HUDEP-2 (cell line): ENCODE measurements around the gene HSPE1.
"Not testable (repeated sequence)": the region's sequence is repeated elsewhere in the genome, so short reads cannot be mapped to it uniquely, and the experiment has no call there.

Source experiments
- DNase-seq, 76 experiments: peaks; one replicate each; lab custom pipeline; 2025; ENCODE audit not compliant: unreplicated experiment in 76 of 76; lab: John Stamatoyannopoulos, UW

The HSPE1 gene

DNA sequence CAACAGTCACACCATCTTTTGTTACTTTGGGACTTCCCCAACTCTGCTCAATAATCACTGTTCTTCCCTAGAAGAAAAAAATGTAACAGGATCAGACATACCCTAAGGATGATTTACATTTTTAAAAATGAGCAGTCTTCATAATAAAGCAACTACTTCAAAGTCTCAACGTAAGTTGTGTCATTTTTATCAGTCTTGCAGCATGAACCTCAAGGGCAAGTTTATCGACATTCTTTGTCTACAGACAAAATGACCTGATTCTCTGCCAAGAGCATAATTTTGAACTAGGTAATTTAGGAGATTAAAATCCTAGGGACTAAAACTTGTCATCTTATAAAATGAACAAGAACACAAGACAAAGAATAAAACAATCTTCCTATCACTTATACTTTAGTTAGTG, 2.9 kb upstream of the HSPE1 start:
- peak in 18 of 76 experiments; percentile 10 to 61 (median 26) for DNase-seq

DNA sequence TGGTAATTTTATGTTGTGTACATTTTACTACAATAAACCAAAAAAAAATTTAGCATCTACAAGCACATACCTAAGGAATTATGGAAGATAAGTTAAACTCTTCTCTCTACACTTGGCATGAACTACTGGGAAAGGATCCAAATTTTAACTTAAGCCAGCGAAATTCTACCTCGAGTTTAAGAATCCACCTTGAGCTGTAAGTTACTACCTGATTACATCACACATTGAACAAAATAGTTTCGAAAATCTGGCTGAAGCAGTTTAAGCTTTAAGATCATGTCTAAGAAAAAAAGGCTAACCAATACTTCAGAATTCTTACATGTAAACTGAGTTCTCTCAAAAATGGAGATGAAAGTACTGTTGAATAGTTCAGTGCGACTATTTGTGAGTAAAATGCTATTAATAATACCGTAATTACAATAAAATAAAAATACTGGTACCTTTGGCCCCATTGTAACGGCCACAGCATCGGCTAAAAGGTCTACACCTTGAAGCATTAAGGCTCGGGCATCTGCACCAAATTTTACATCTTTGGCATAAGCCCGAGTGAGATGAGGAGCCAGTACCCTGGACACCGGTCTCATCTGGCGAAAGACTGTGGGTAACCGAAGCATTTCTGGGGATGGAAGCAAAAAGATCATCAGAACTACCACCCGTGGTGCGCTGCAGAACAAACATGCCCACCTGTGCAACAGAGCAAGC, 1.8 kb upstream of the HSPE1 start:
- no peak for DNase-seq

DNA sequence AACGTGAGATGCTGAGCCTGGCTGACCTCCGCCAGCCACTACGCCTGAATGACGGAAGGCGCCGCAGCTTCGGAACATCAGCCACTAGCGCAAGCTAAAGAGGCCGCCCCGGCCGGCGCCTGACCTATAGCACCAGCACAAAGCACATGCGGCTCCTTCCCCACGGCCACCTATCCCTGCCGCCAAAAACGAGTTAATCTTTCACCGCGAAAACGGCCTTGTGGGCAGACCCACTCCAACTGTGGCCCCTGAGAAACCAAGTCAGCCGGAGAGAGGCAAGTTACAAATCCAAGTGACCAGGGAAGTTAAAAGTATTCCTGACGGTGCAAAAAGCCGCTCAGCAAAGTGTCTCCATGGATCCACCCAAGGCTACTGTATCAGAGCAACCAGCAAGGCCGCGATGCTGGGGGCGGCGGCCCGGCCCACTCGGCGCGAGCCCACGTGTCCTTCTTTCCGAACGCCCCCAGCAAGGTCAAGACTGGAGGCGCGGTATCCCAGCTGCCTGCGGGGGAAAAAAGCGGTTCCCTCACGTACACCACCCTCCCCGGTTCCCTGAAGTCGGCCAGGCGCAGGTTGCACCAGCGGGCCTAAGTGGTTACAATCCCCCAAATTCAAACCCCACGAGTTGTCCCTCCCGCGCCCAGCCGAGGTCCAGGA, 1.1 kb upstream of the HSPE1 start:
- peak in 39 of 76 experiments; percentile 13 to 68 (median 31) for DNase-seq

DNA sequence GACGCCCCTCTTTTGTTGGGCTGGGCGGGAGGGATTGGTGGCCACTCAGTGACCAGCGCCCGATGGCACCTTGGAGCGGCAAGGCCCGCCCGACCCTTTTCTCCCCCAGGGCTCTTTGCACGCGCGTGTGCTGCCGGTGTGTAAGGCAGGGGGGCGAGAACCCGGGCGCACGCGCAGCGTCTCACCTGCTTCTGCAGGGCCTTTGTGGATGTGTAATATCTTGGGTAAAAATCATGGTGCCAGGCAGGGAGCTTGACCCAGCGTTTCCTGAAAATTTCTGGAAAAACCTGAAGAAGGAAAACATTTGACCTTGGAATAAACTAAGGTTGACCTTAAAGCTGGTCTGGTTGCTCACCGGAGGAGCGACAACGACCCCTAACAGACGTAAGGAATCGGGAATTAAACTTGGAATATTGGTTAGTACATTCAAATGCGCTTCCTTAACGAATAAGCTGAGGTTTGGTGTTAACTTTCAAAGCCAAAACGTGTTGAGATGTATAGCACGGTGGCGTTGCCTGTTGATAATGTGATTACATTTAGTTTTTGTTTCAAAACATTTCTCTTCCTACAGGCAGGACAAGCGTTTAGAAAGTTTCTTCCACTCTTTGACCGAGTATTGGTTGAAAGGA, 438 bp downstream of the HSPE1 start:
- DNase-seq: no peak

DNA sequence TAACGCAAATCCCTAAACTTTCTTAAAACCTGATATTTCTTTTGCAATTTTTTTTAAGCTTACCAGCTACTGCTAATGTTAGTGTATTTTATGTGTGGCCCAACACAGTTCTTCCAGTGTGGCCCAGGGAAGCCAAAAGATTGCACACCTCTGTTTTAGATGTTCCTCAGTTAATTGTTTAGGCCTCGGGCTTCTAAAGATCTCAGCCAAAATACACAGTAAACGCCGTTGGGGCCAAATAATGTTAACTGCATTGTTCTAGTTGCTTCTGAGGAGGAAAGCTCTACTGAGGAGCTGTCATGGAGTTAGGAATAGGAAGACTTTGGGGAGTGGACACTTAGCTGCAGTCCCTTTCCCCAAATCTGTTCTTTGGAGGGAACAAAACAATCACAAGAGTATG, 2.0 kb downstream of the HSPE1 start:
- no peak for DNase-seq

DNA sequence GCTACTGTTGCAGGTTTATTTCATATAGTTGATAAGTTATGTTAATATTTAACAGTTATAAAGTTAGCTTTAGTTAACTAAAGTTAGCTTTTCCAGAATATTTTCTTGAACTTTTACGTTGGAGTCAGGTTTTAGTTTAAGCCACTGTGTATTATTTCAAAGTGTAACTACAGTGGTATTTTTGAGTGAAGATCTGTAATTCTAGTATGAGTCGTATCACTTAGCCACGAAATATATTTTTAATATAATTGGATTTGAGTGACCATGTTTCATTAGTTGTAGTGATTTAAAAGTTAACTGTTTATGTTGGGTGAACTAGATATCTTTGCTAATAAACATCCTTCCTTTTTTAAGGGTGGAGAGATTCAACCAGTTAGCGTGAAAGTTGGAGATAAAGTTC, 2.5 kb downstream of the HSPE1 start:
- DNase-seq: no peak

DNA sequence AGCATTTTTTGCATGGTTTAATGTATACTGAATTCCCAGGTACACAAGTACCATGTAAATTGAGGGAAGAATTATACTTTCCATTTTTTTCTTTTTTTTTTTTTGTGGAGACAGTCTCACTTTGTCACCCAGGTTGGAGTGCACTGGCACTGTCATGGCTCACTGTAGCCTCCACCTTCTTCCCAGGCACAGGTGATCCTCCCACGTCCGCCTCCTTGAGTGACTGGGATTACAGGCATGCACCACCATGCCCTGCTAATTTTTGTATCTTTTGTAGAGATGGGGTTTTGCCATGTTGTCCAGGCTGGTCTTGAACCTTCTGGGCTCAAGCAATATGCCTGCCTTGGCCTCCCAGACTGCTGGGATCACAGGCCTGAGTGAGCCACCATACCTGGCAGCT, 3.8 kb downstream of the HSPE1 start:
- no peak for DNase-seq

DNA sequence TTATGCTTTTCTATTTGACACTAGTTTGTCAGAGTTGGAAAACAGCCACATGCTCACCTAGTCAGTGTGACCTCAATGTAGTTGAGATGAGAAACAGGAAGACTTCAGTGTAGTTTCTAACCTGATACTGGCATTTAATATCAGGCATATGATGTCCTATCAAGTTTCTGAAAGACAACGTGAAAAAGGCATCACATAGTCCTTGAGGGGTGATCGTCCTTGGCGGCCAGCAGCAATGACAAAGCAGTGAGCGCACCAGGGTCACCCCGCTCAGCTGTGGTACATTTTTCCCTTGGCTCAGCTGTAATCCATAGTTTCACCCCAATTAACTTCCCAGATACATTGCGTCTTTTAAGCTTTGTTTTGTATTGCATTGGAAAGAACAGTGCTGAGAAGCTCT, 4.3 kb downstream of the HSPE1 start:
- DNase-seq: no peak

DNA sequence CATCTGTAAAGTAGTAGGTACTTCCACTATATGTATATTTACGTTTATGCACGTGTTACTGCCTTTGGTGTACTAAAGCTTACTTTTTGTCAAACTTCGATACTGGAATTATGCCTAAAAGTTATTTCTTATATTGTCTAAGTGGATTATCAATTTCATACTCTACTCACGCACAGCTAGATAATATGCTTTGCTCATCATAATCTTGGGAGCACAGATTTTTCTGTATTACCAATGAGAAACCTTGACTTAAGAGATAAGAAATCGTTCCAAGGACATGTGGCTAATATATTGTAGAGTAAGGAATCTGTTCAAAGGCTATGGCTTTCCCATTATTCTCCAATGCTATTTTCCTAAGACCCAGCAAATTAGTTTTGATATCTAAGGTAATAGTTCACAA, 6.5 kb downstream of the HSPE1 start:
- no peak for DNase-seq

DNA sequence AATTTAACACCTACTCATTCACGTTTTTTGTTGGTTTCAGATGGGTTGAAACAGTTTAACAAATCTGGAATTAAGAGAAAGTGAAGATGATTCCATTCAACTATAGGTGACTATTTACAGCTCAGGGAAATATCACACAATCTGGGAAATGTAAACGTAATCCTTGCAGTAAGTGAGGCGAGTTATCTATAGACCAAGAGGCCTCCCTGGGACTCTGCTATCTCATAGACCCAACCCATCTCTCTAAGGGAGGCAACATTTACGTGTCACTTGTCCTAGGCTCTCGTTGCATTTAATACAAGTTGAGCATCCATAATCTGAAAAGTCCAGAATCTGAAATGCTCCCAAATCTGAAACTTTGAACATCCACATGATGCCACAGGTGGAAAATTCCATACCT, 13.7 kb downstream of the HSPE1 start:
- peak in 18 of 76 experiments; percentile 3 to 45 (median 24) for DNase-seq

DNA sequence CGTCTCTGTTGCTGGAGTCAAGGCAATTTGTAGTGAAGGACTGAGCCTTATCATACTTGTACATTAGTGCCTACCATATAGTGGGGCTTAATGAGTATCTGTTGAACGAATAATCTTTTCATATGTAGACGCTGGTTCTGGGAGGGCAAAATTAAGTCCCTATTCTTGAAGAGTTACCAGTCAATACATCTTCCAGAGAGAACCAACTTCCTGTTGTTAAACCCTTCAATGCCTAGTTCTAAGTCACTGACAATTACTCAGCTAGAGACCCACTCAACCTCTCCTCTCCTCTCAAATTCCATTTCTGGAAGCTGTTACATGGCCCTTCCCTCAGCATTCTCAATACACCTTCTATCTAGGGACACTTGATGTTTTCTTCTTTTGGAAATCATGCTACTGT, 14.6 kb downstream of the HSPE1 start:
- no peak for DNase-seq

DNA sequence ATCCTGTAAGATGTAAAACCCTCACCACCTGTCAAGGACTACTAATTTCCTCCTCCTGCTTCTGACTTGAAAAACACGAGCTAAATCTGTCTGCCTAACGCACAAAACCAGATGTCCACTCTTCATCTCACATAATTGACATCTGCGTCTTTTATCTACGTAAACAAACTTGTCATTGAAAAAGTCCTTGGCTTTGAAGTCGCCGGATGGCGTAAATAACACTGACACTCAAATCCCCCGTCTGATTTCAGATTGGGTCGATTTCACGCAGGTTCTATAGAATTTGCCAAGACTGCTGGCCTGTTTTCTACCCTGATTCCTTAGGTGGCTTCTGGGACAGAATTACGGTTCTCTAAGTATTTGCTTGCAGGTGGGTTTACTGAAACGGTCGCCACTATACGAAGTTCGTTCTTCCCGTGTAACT, 15.1 kb downstream of the HSPE1 start:
- peak in 3 of 76 experiments; percentile 14 to 54 (median 48) for DNase-seq

DNA sequence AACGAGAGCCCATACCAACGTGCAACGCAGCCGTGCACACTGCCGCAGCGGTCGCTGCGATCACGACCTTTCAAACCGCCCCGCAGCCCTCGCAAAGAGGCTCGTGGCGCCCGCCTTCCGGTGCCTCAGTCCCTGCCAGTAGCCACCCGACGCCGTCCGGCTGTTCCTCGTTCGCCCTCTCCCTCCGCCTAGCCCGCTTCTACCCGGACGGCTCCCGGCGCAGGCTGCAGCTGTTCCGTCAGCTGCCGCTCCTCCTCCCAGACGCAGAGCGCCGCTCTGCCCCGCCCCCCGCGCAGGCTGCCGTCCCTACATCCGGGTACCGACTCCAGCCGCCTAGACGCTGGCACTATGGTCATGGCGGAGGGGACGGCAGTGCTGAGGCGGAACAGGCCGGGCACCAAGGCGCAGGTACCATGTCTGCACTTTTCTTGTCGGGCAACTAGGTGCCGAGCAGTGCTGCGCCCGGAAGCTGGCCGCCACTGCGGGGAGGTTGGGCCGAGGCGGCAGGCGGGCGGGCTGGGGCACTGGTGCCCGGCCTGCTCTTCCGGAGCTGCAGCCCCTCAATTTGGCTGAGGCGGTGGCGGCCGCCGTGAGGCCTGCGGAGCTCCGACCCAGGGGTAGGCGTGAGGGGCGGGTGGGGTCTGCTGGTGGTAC, 15.7 kb downstream of the HSPE1 start, which contains the start of gene MOB4:
TSS of gene MOB4 (plus strand) at position 328 of the 654 bp plus-strand sequence. CDS start at position 349, 21 bp downstream.
- peak in 75 of 76 experiments; percentile 42 to 95 (median 89) for DNase-seq

DNA sequence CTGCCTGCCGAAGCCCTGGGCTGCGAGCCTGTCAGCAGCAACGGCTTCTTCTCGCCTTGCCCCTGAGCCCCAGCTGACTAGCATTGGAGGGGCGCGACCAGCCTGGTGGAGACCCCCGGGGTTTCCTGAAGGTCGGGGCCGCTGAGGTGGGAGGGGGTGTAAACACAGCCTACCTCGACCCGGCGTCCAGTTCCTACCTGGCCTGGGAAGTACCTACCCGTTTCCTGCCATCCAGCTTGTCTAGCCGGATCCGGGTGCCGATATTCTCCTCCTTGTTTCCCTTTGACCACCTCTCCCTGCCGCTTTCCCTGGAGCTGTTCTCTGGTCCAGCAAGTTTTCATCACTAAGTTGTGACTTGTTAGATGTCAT, 16.2 kb downstream of the HSPE1 start:
- DNase-seq: peak in 1 of 76 experiments; percentile 17

DNA sequence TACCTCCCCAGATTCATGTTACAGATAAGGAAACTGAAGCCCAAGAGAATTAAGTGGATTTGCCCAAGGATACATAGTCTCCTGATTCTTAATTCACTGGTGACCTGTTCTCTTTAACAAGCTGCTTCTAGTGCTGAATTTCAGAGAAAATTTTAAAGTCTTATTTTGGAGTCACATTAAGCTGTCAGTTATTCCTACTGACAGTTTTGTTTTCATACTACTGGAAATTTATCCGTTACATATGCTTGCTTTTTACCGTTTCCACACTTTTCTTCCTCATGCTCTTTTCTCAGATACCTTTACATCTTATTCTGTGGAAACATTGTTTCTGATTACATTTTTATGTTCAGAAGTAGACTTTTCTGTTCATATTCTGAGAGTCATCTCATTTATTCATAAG, 17.0 kb downstream of the HSPE1 start:
- DNase-seq: no peak

DNA sequence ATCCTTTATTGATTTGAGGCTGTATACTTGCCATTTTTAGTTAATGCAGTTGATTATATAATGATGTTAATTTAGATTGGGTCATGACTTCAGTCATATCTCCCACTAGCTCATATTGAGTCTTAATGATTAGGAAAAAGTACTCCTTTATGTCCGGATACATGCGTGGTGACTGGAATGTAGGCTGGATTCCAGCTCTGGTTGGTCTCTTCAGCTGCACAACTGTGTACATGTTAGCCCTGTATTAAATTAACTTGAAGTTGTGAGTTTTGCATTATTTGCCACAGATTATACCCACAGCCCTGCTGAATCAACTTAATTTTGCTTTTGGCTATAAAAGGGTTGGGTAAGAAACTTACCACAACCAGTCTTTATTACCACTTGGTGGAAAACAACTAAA, 38.2 kb downstream of the HSPE1 start:
- DNase-seq: no peak

DNA sequence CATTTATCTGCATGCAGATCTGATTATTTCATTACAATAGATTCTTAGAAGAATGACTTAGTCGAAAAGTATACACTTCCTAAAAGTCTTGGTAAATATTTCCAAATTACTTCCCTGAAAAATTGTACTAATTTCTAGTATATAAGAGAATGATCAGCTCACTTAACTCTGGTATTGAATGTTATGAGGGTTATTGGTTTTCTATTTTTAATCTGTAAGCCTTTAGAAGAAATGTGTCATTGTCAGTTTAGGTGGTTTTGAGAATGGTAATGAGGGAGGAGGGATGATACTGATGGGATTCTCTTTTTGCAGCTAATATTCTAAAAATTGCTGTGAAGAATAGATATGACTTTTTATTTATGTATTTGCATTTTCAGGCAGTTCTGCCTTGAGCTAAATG, 39.6 kb downstream of the HSPE1 start:
- DNase-seq: no peak

DNA sequence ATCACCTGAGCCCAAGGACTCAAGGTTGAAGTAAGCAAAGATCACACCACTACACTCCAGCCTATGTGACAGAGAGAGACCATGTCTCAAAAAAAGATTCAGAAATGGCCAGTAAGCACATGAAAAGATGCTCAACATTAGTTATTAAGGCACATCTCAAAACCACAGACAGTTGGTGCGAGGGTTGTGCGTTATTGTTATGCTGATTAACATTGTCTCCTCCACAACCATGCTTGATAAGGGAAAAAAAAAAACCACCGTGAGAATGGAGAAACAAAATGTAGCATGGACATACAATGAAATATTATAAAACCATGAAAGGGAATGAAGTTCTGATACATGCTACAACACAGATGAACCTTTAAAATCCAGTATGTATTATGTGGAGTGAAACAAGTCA, 43.0 kb downstream of the HSPE1 start:
- no peak for DNase-seq

DNA sequence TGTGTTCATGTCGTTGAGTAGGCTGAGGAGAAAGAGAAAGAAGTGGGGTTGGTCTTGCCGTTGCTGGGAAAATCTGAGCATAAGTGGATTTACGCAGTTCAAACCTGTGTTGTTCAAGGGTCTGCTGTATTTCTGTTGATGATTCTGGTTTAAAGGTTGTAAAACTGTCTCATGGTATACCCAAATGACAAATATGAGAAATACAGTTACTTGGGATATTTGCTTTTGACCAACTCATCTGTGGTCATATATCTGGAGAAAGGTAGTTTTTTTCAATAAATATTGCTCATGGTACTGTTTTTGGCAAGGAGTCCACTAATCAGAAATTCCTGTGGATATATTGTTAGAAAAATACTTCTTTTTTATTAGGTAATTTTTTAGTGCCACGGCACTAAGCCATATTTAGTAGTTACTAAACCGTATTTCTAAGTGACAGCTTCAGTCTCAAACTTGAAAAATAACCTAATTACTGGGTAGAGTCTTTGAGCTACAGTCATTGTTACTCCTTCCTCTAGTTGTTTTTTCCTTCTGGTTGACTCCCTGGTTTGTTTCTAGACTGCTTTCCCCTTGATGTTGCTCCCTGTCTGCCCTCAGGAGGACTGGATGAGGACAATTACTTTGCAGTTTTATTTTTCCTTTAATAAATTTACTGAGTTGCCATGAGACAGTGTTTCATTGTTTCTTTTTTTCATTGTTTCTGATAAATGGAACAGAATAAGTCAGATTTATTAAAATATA, 47.2 kb downstream of the HSPE1 start:
- no peak for DNase-seq

DNA sequence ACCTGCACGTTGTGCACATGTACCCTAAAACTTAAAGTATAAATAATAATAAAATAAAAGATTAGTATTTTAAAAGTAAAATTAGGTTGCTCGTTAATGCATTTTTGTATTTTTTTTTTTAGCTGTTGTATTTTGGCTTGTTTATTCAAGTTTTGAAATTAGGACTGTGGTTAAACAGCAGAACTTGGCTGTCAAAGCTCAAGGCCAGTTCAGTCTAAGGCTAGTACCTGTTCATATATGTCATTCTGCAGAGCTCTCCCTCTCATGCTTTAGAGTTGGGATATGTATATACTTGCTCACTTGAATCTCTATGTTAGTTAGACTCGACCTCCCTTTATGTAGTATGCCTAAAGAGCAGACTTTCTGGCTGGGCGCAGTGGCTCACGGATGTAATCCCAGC, 48.4 kb downstream of the HSPE1 start:
- DNase-seq: no peak

DNA sequence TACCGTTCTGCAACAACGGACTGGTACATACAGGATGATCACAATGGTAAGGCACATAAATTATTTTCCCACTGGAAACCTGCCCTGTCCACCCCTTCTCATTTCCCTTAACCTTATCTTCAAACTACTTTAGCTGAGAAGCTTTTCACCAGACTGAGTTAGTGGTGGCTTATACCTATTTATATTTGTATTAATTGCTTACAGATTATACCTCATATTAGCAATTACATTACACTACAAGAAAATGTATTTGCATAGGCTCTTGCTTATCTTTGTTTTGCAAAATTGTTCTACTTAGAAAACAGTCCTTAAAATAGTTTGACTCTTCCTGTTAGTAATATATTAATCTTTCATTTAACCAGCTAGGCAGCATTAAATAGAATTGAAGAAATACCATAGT, 51.1 kb downstream of the HSPE1 start:
- not testable (repeated sequence) for DNase-seq
